Ovary (tissue), 9 donors: ENCODE data around the gene ADAMTS14. TPM values are rescaled to one million over a fixed set of nuclear protein-coding genes. Genes with fewer than 3 reads are reported as not detected.

Experiments used
- DNase-seq, 5 donors: peaks; one replicate each; pipeline ENCODE4 v3.0.0-alpha.2; 2019 to 2020
- H3K27ac ChIP-seq, 2 donors: fragments of 200-600 bp; one replicate each; pipeline versions ENCODE4 v1.5.1 to v1.8.0; 2019 to 2022
- H3K27me3 ChIP-seq: fragments of 200-600 bp; one replicate; pipeline ENCODE4 v1.8.0; 2022
- H3K36me3 ChIP-seq: fragments of 200-600 bp; sonication (generic); one replicate; pipeline ENCODE4 v1.5.1; 2019
- H3K4me1 ChIP-seq: one replicate; pipeline ENCODE4 v1.8.1; 2013; ENCODE audit warnings: mild to moderate bottlenecking, moderate library complexity; ENCODE audit not compliant: insufficient read depth
- H3K4me3 ChIP-seq: fragments of 200-600 bp; sonication (generic); one replicate; pipeline ENCODE4 v1.5.1; 2017
- H3K9me3 ChIP-seq, 2 donors: fragments of 200-600 bp in 1 of 2; sonication (generic) in 1 of 2; one replicate each; pipeline versions ENCODE4 v1.5.1 to v1.8.1; 2013 to 2019; ENCODE audit warnings: mild to moderate bottlenecking in 1 of 2, moderate library complexity in 1 of 2
- CTCF ChIP-seq, 3 donors: fragments of 450-650 bp in 2 of 3; fragments of 200-600 bp in 1 of 3; IDR thresholded peaks; one replicate each; pipeline versions ENCODE4 v1.5.1 to v1.8.0; 2016 to 2022; ENCODE audit warnings: antibody characterized with exemption in 3 of 3, mild to moderate bottlenecking in 1 of 3
- EP300 ChIP-seq: sonication (generic); formaldehyde crosslinking; IDR thresholded peaks from one replicate; pipeline ENCODE4 v1.6.1; 2017; ENCODE audit warnings: antibody characterized with exemption
- POLR2A ChIP-seq: fragments of 450-650 bp; IDR thresholded peaks from one replicate; pipeline ENCODE4 v1.6.1; 2017; ENCODE audit warnings: antibody characterized with exemption, mild to moderate bottlenecking, moderate library complexity
- WGBS, 3 donors: extraction: QIAGEN DNeasy Blood & Tissue Kit in 1 of 3; methylation state at CpG; one replicate each; pipeline versions ENCODE4 v1.1.5 to v1.1.7; 2013 to 2017; 5-methylcytosine and 5-hydroxymethylcytosine counted together
- intact Hi-C, 4 donors: fragments of 100-400 bp; cut with DNase I; formaldehyde crosslinking; loops; one replicate each; pipeline versions ENCODE4 v1.11.0 to v1.15.1; 2022 to 2023
- polyA plus RNA-seq, 2 donors: library from polyadenylated mRNA; stranded (reverse); fragments of 200-250 nt in 1 of 2; fragments of 350-450 nt in 1 of 2; fragmentation: Illumina TruSeq in 1 of 2; extraction: RNeasy Lipid Tissue Mini Kit (QIAGEN cat#74804) in 1 of 2; gene quantifications; one replicate each; pipeline ENCODE4 v1.2.3, GENCODE V29; 2013 to 2014
- total RNA-seq, 7 donors: library from RNA; depleted of rRNA in 2 of 7; stranded (reverse); fragments of >200 nt in 2 of 7; fragmentation: NEBNext Ultra II Directional in 3 of 7; extraction: Animal tissue kit (Norgen Biotek cat#: 25700) in 3 of 7; gene quantifications; one replicate each; pipeline versions ENCODE4 v1.1.0 to v1.2.4, GENCODE V29; 2016 to 2023
- donor health status: DM: no; HTN: no; CAD: no; lungs with moderate emphysema.
- donor health status: DM: no; HTN: no; CAD: no.
- donor health status: Bipolar disorder and iron deficiency.
- donor health status: DM: yes; HTN: yes; CAD: no.
- donor health status: DM: no; HTN: no; CAD: no.
- donor health status: DM: yes; HTN: yes; CAD: no.

The ADAMTS14 gene
- total and polyA plus RNA-seq, 9 donors, result 0.07 to 0.75 (median 0.14) TPM; not detected in 3

- peaks cover 2% of the 10 kb centered on the region for H3K4me1 ChIP-seq
- H3K27ac ChIP-seq, result no peak overlapping the region
- DNase-seq, result no peak
- no peak for TF ChIP-seq POLR2A
- no peak for TF ChIP-seq CTCF (IDR thresholded peaks at IDR 0.05)
- no peak for TF ChIP-seq EP300
- WGBS, 3 donors, result 85 to 92% (median 92%) methylated on average over 10 of the region's 10 CpGs
- no peak overlapping the region for H3K4me3 ChIP-seq
- H3K9me3 ChIP-seq, result no peaks in the 10 kb centered on the region
- no peaks in the 10 kb centered on the region for H3K27me3 ChIP-seq
- intact Hi-C loops, result no loop called here
- H3K36me3 ChIP-seq, result no peaks in the 10 kb centered on the region
These were observed 54.7 kb downstream of the ADAMTS14 start for GRCh38 chr10:70726909-70727495.

DNA sequence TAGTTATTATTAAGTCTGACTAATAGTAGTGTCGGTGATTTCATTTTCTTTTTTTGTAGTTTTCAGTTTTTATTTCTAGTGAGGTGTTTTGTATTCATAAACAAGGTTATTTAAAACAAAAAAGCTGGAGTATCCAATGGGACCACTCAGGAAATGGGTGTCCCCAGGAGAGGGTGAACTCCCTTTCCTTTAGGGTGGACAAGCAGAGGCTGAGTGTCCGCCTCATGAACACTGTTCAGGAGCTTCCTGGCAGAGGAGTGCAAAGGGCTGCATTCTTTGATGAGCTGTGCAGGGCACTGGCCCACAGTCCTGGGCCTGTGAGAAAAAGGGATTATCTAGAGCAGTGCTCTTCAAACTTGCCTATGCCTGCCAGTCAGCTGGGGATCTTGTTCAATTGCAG lies 56.0 kb downstream of the ADAMTS14 start:
- Histone ChIP-seq H3K36me3 (no peaks in the 10 kb centered on the region), H3K4me3 (no peak overlapping the region), H3K4me1 (peaks cover 2% of the 10 kb centered on the region), H3K9me3 (no peaks in the 10 kb centered on the region), H3K27ac (no peak overlapping the region), H3K27me3 (no peaks in the 10 kb centered on the region)
- intact Hi-C loops, result no loop called here
- 82 to 94% (median 87%) methylated on average over 2 of the region's 2 CpGs for WGBS, 3 donors
- no peak for TF ChIP-seq EP300
- TF ChIP-seq POLR2A, result no peak
- no peak for DNase-seq

DNA sequence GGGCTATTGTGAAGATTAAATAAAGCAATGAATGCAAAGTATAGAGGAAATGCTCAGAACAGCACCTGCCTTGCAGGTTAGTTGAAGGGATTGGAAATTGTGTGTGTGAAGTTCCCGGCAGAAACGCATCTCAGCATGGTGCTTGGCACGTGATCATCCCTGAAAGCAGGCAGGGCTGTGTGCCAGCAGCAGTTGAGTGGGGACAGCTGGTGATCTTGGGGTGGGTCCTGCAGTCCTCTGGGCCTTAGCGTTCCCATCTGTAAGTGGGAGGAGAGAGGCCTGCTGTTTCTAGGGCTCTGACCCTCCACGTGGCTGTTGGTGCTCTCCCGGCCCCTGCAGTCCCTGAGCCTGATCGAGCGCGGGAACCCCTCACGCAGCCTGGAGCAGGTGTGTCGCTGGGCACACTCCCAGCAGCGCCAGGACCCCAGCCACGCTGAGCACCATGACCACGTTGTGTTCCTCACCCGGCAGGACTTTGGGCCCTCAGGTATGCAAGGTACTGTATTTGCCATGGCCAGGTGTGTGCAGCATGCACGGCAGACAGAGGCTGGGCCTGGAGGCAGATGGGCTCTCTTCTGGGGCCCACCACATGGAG lies 57.6 kb downstream of the ADAMTS14 start:
- no peak overlapping the region for H3K4me3 ChIP-seq
- WGBS, 3 donors, result 29 to 41% (median 36%) methylated on average over 16 of the region's 16 CpGs

DNA sequence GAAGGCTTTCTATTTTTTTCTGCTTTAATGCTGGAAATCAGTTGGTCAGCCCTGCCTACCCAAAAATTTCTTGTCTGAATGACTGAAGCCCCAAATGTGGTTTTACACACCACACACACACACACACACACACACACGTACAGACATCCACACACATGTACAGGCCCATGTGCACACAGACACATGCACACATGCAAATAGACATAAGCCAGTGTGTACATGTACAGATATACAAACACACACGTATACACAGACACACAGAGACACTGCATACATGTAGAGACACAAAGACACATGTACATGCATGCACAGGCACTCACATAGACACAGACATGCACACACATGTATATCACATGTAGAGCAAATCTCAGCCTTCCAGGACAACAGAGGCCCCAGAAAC lies 58.6 kb downstream of the ADAMTS14 start:
- WGBS, 3 donors, result 68 to 88% (median 85%) methylated on average over 2 of the region's 2 CpGs
- Histone ChIP-seq H3K27ac (no peak overlapping the region), H3K4me3 (no peak overlapping the region), H3K27me3 (no peaks in the 10 kb centered on the region), H3K36me3 (no peaks in the 10 kb centered on the region), H3K9me3 (no peaks in the 10 kb centered on the region), H3K4me1 (peaks cover 2% of the 10 kb centered on the region)
- TF ChIP-seq CTCF (IDR thresholded peaks at IDR 0.05) (no peak), POLR2A (no peak), EP300 (no peak)
- intact Hi-C loops, result no loop called here
- DNase-seq, result no peak

More for the DNA sequence above, 57.6 kb downstream of the ADAMTS14 start:
- intact Hi-C loops, result no loop called here
- TF ChIP-seq POLR2A (no peak), CTCF (IDR thresholded peaks at IDR 0.05) (no peak), EP300 (no peak)
- H3K27ac ChIP-seq, result no peak overlapping the region
- no peaks in the 10 kb centered on the region for H3K36me3 ChIP-seq
- H3K9me3 ChIP-seq, result no peaks in the 10 kb centered on the region
- H3K27me3 ChIP-seq, result no peaks in the 10 kb centered on the region
- DNase-seq, result peak in 3 of 5 donors; percentile 23 to 72 (median 69)
- H3K4me1 ChIP-seq, result peaks cover 2% of the 10 kb centered on the region

DNA sequence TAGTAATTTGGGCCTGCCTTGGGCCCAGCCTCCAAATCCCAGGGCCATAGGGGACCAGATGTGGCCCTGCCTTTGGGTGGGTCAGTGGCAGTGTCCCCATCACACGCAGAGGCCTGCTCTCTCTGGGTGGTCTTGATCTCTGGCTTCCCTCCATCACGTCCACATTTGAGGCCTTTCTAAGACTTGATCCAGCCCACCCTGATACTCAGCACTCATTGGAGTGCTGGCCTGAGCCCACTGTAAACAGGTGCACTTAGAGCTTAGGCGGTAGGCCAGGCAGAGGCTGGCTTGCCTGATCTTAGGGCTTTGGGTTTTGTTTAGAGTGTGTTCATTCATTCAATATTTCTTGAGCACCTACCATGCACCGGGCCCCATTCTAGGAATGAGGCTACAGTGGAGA lies 60.3 kb downstream of the ADAMTS14 start:
- no peak overlapping the region for H3K27ac ChIP-seq
- no peak for TF ChIP-seq CTCF (IDR thresholded peaks at IDR 0.05)
- TF ChIP-seq POLR2A, result no peak
- TF ChIP-seq EP300, result no peak
- intact Hi-C loops, result no loop called here
- no peaks in the 10 kb centered on the region for H3K27me3 ChIP-seq
- no peak for DNase-seq
- 92 to 95% (median 92%) methylated on average over 4 of the region's 4 CpGs for WGBS, 3 donors
- peaks cover 2% of the 10 kb centered on the region for H3K4me1 ChIP-seq
- no peaks in the 10 kb centered on the region for H3K9me3 ChIP-seq
- no peak overlapping the region for H3K4me3 ChIP-seq
- no peaks in the 10 kb centered on the region for H3K36me3 ChIP-seq
